Right renal pelvis (tissue), 4 donors: ENCODE measurements around the gene TOPORS. TPM values are rescaled to one million over a fixed set of nuclear protein-coding genes. Genes with fewer than 3 reads are reported as not detected.

ENCODE experiments used
- DNase-seq, 4 donors: peaks; one replicate each; pipeline ENCODE4 v3.0.0-alpha.2; 2013; ENCODE audit warnings: low read depth in 4 of 4, low spot score in 3 of 4, missing footprints in 1 of 4
- polyA plus RNA-seq, 4 donors: library from polyadenylated mRNA; unstranded; fragments of 120-200 nt; gene quantifications; one replicate each; pipeline ENCODE4 v1.2.1, GENCODE V29; 2013; ENCODE audit not compliant: insufficient read length in 4 of 4

TOPORS gene
- polyA plus RNA-seq, 4 donors, result 26.6 to 37.1 (median 35.3) TPM

DNA sequence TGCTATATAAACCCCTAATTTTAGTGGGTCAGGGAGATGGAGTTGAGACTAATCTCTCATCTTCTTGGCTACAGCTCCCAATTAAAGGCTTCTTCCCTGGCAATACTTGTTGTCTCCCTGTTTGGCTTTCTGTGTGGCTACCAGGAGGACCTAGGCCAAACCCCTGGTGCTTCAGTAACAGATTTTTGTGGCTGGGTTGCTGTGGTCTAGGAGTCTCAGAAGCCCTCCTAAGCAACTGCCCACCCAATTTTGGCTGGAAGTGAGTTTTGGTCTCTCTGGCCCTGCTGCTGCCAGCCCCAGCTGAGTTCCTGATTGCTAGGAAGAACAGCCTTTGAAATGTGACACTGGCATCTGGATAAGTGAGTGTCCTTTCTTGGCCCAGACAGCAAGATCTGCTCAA is 36.1 kb downstream of the TOPORS start:
- DNase-seq, result no peak

DNA sequence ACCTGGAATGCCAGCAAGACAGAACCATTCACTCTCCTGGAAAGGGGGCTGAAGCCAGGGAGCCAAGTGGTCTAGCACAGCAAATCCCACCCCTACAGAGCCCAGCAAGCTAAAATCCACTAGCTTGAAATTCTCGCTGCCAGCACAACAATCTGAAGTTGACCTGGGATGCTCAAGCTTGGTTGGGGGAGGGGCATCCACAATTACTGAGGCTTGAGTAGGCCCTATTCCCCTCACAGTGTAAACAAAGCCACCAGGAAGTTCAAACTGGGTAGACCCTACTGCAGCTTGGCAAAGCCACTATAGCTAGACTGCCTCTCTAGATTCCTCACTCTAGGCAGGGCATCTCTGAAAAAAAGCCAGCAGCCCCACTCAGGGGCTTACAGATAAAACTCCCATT is 43.7 kb downstream of the TOPORS start:
- DNase-seq, result no peak

DNA sequence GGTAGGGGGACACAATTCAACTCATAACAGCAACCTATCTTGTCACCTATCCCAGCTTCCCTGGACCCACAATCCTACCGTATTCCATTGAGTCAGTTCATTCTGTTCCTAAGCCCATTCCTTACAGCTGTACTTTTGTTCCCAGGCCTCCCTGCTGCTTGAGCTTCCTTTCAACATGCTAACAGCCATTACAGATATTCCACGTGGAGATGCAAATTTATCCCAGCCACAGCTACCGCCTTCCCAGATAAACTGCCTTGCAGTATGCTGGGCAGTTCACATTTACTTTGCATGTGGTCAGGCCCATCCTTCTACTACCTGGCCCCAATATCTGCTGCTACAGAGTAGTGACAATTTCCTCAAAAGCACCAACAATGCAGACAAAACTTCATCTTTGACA is 49.4 kb downstream of the TOPORS start:
- no peak for DNase-seq

DNA sequence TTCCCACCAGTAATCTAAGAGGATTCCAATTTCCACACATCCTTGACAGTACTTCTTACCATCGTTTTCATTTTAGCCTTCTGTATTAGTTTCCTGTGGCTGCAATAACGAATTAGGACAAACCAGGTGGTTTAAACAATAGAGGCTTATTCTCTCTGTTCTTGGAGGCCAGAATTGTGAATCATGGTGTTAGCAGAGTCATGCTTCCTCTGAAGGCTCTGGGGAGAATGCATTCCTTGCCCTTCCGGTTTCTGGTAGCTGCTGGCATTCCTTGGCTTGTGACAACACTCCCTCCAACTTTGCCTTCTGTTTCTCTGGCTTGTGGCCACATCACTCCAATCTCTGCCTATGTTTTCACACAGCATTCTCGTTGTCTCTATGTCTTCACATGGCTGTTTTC is 49.9 kb downstream of the TOPORS start:
- no peak for DNase-seq

DNA sequence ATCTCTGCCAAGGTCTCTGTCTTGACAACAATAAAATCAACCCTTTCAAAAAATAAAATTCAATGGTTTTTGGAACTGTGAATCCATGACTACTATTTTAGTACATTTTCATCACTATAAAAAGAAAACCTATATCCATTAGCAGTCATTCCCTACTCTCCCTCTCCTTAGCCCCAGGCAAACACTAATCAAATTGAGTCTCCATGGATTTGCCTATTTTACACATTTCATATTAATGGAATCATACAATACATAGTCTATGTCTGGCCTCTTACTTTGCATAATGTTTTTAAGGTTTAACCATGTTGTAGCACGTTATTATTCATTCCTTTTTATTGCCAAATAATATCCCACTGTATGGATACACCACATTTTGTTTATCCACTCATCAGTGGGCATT is 50.5 kb downstream of the TOPORS start:
- DNase-seq, result no peak

DNA sequence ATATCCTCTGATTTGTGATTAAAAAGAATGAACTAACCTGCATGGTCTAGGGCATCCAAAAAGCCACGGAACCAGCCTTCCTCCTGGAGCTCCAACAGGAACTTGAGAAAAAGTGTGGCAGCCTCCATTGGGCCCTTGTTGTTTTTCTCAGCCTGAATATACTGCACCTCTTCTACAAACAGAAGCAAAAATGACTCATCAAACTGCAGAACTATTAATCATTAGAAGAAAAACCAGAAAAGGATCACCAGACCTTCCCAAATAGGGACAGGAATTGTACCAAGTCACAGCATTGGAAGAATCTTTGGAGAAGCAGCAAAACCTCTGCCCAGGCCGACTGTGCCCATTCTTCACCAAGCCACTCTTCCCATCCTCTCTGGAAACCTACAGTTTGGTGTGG is 51.6 kb downstream of the TOPORS start:
- no peak for DNase-seq

DNA sequence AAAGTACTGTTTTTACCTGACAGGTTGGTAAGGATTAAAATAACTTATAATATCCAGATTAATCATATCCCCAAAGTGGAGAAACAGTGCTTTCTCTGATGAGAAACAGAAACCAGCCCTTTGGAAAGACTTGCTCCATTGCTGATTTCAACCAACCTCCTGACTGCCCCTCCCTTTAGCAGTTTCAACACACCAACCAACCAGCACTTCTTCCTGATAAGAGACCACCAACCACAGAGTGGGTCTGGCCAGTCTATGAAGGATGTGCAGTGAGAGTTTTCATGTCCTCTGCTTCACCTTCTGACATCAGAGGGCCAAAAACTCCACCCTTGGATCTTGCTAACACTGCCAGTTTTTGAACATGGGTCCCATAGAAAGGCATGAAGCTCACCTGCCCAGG is 54.5 kb downstream of the TOPORS start:
- DNase-seq, result no peak

DNA sequence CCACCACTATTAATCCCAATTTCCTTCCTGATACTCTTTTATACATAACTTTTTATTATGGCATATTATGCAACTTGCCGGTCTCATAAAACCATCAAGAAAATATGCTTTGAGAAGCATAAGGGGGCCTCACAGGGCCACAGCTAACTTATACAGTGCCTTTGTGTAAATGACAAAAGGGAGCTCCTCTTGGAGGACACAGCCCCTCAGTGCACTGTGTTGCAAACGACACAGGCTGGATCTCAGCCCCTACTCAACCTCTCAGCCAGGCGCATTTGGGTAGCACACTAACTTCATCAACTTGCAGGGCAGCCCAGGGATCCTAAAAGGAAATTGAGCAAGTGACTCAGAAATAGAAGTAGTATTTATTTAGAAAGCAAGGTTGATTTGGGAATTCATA is 61.8 kb downstream of the TOPORS start:
- no peak for DNase-seq

Other genes with a start within 250 kb of the TOPORS start
- gene ACO1, start 167.9 kb downstream of the TOPORS start, polyA plus RNA-seq, result 10 to 100 TPM; 46.6 to 59.6 (median 48.0) TPM
- 10 to 100 TPM in 3 of 4 donors, 1 to 10 TPM in 1; 8.8 to 14.9 (median 12.7) TPM for gene RIGI, start 26.4 kb downstream of the TOPORS start, polyA plus RNA-seq
- gene SMIM27, start 259 bp downstream of the TOPORS start, polyA plus RNA-seq, result 10 to 100 TPM; 14.1 to 18.8 (median 15.5) TPM
- 10 to 100 TPM; 76.4 to 93.8 (median 83.3) TPM for gene NDUFB6, start 20.6 kb upstream of the TOPORS start, polyA plus RNA-seq
- under 1 TPM in 3 of 4 donors, not detected in 1; 0.06 to 0.10 (median 0.07) TPM for gene TAF1L, start 83.1 kb upstream of the TOPORS start, polyA plus RNA-seq
- gene TMEM215, start 231.0 kb upstream of the TOPORS start, polyA plus RNA-seq, result under 1 TPM; 0.13 to 0.39 (median 0.26) TPM